Testis (tissue), 3 donors: ENCODE data around the gene SAYSD1. TPM values are rescaled to one million over a fixed set of nuclear protein-coding genes. Genes with fewer than 3 reads are reported as not detected.
A peak's percentile ranks its signal among the peaks of the same experiment; 100 is the strongest.

Source experiments
- DNase-seq: peaks from one replicate; pipeline ENCODE4 v3.0.0-alpha.2; 2019
- H3K27ac ChIP-seq, 2 donors: fragments of 200-600 bp; sonication (generic); one replicate each; pipeline ENCODE4 v1.5.1; 2019
- H3K27me3 ChIP-seq: fragments of 200-600 bp; sonication (generic); one replicate; pipeline ENCODE4 v1.5.1; 2019
- H3K36me3 ChIP-seq: fragments of 200-600 bp; sonication (generic); one replicate; pipeline ENCODE4 v1.5.1; 2017; ENCODE audit warnings: low read depth; ENCODE audit errors: missing control alignments
- H3K4me1 ChIP-seq: fragments of 200-600 bp; sonication (generic); one replicate; pipeline ENCODE4 v1.5.1; 2019
- H3K4me3 ChIP-seq, 2 donors: fragments of 200-600 bp; sonication (generic); one replicate each; pipeline ENCODE4 v1.5.1; 2017 to 2019
- H3K9me3 ChIP-seq: fragments of 200-600 bp; sonication (generic); one replicate; pipeline ENCODE4 v1.5.1; 2017
- POLR2A ChIP-seq: fragments of 450-650 bp; IDR thresholded peaks from one replicate; pipeline ENCODE4 v1.6.1; 2017; ENCODE audit warnings: antibody characterized with exemption, mild to moderate bottlenecking, moderate library complexity
- WGBS, 2 donors: methylation state at CpG; one replicate each; pipeline ENCODE4 v1.1.5; 2018; 5-methylcytosine and 5-hydroxymethylcytosine counted together
- intact Hi-C: fragments of 100-400 bp; cut with DNase I; formaldehyde crosslinking; loops from one replicate; pipeline ENCODE4 v1.15.1; 2023; ENCODE audit warnings: low total_unique reads
- polyA plus RNA-seq: library from polyadenylated mRNA; stranded (reverse); fragments of 350-450 nt; fragmentation: Illumina TruSeq; extraction: RNeasy Lipid Tissue Mini Kit (QIAGEN cat#74804); gene quantifications from one replicate; pipeline ENCODE4 v1.2.3, GENCODE V29; 2014; ENCODE audit warnings: low read depth, low replicate concordance; ENCODE audit not compliant: insufficient read depth
- total RNA-seq, 2 donors: library from RNA; depleted of rRNA; stranded (reverse); fragments of >200 nt; gene quantifications; one replicate each; pipeline ENCODE4 v1.2.3, GENCODE V29; 2016
- TF ChIP-seq, protein P1 (sequence below), 3 experiments: fragments of 450-650 bp in 2 of 3; fragments of 200-600 bp in 1 of 3; sonication (generic) in 1 of 3; IDR thresholded peaks; one replicate each; pipeline ENCODE4 v1.5.1; 2016 to 2019; ENCODE audit warnings: antibody characterized with exemption in 3 of 3, mild to moderate bottlenecking in 2 of 3, moderate library complexity in 1 of 3

SAYSD1 gene
- total and polyA plus RNA-seq, 3 donors from 2014 or later = 57.2 to 122 (median 68.4) TPM

DNA sequence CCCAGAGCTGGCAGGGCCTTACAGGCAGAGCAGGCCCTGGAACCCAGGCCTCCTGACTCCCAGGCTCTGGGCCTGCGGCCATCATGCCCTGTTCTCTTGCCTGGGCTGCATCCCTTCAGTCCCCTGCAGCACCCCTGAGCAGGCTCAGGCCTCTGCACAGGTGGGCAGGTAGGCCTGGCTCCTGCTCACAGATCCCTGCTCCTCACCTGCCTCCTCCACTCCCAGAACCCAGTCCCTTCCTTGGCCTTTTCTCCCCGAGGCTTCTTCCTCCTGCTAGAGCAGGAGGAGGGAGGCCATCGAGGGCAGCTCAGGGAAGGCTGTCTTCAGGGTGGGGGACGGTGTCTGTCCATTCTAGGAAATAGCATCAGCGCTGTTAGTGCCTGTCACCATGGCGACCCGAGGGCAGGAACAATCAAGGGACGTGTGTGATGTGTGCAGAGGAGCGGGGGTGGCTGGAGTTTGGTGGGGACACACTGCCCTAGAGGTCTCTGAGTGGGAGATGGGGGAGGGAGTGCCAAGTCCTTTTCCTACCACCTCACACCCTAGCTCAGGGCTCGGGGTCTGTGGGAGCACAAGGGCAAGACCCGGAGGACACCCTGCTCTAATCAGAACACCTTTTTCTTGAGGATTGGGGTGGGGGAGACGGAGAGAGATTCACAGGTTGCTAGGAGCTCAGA, 39.8 kb downstream of the SAYSD1 start:
- TF ChIP-seq, protein P1, sequence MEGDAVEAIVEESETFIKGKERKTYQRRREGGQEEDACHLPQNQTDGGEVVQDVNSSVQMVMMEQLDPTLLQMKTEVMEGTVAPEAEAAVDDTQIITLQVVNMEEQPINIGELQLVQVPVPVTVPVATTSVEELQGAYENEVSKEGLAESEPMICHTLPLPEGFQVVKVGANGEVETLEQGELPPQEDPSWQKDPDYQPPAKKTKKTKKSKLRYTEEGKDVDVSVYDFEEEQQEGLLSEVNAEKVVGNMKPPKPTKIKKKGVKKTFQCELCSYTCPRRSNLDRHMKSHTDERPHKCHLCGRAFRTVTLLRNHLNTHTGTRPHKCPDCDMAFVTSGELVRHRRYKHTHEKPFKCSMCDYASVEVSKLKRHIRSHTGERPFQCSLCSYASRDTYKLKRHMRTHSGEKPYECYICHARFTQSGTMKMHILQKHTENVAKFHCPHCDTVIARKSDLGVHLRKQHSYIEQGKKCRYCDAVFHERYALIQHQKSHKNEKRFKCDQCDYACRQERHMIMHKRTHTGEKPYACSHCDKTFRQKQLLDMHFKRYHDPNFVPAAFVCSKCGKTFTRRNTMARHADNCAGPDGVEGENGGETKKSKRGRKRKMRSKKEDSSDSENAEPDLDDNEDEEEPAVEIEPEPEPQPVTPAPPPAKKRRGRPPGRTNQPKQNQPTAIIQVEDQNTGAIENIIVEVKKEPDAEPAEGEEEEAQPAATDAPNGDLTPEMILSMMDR (IDR thresholded peaks at IDR 0.05) = no peak
- no peak for TF ChIP-seq POLR2A
- Histone ChIP-seq H3K27ac (no peak overlapping the region), H3K4me1 (no peaks in the 10 kb centered on the region), H3K36me3 (no peaks in the 10 kb centered on the region), H3K27me3 (no peaks in the 10 kb centered on the region), H3K9me3 (no peaks in the 10 kb centered on the region), H3K4me3 (no peak overlapping the region)
- intact Hi-C loops = no loop called here
- peak; percentile 13 for DNase-seq
- WGBS, 2 donors = 70 to 79% methylated on average over 12 of the region's 12 CpGs

DNA sequence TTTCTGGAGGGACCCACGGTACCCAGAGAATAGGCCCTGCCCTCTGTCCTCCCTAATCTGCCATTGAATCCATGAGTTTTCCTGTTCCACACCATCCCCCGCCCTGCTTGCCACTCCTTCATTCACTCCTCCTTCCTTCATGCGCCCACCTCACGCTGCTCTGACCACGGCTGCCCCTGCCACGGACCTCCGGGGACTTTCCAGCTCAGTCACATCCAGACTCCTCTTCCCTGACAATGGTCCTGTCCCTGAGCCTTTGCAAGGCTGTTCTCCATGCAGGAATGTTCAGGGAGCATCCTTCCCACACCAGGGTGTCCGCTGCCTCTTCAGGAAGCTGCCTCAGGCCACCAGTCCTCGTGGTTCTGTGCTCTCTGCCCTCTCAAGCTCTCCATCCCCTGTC, 40.5 kb downstream of the SAYSD1 start:
- Histone ChIP-seq H3K27me3 (no peaks in the 10 kb centered on the region), H3K36me3 (no peaks in the 10 kb centered on the region), H3K27ac (no peak overlapping the region), H3K9me3 (no peaks in the 10 kb centered on the region), H3K4me3 (no peak overlapping the region), H3K4me1 (no peaks in the 10 kb centered on the region)
- DNase-seq = no peak
- TF ChIP-seq POLR2A = no peak
- TF ChIP-seq, protein P1 (IDR thresholded peaks at IDR 0.05) = no peak
- intact Hi-C loops = no loop called here
- 75 to 77% methylated on average over 9 of the region's 9 CpGs for WGBS, 2 donors

DNA sequence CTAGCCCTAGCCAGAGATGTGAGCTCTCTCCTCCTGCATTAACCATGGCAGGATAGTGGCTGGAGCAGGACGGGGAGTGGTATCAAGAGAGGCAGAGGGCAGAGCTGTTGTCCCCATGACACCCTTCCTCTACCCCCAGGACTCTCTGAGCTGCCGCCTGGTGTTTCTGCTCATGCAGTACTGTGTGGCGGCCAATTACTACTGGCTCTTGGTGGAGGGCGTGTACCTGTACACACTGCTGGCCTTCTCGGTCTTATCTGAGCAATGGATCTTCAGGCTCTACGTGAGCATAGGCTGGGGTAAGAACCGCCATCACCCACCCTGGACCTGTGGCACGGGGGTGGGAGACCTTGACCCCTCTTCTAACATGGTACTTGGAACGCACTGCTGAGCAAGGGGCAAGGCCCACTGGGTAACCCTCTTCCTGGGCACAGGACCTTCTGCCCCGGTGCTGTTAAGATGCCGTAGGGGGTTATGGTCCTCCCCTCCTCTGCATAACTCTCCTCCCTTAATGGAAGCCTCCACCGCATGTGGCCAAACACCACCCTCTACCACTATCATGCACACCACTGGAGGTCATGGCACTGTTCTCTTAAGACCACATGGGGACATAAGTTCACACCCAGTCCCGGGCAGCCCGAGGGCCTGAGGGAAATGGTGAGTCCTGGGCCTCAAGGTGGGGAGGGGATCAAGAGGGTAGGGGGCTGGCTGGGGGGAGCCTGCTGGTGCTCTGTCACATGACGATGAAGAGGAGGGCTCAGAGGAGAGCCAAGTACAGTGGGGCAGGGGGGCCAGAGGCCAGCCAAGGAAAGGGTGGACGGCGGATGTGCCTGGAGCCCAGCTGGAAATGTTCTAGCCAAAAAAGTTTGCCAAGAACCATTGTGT, 41.3 kb downstream of the SAYSD1 start:
- H3K27ac ChIP-seq = no peak overlapping the region
- intact Hi-C loops = no loop called here
- no peak for DNase-seq
- no peaks in the 10 kb centered on the region for H3K27me3 ChIP-seq
- H3K4me1 ChIP-seq = no peaks in the 10 kb centered on the region
- H3K4me3 ChIP-seq = no peak overlapping the region
- TF ChIP-seq POLR2A = no peak
- TF ChIP-seq, protein P1 (IDR thresholded peaks at IDR 0.05) = no peak
- no peaks in the 10 kb centered on the region for H3K36me3 ChIP-seq
- no peaks in the 10 kb centered on the region for H3K9me3 ChIP-seq
- WGBS, 2 donors = 82% methylated on average over 14 to 17 of the region's 17 CpGs

- H3K9me3 ChIP-seq = no peaks in the 10 kb centered on the region
- DNase-seq = no peak
- 94 to 98% methylated on average over 8 to 9 of the region's 9 CpGs for WGBS, 2 donors
- TF ChIP-seq POLR2A = no peak
- TF ChIP-seq, protein P1 (IDR thresholded peaks at IDR 0.05) = no peak
- H3K4me3 ChIP-seq = no peak overlapping the region
- no peaks in the 10 kb centered on the region for H3K27me3 ChIP-seq
- H3K36me3 ChIP-seq = no peaks in the 10 kb centered on the region
- H3K4me1 ChIP-seq = no peaks in the 10 kb centered on the region
- intact Hi-C loops = no loop called here
- H3K27ac ChIP-seq = no peak overlapping the region
Observed at GRCh38 chr6:39072830-39073229, 42.2 kb downstream of the SAYSD1 start.
